Heart right ventricle (tissue), 16 donors: ENCODE measurements around the gene HCRTR1. TPM values are rescaled to one million over a fixed set of nuclear protein-coding genes. Genes with fewer than 3 reads are reported as not detected.

ENCODE experiments used
- ATAC-seq, 8 donors: fragments of 200-7000 bp; cut with Tn5 transposase; one replicate each; pipeline ENCODE4 v1.9.1; 2020; ENCODE audit warnings: mild to moderate bottlenecking in 8 of 8, moderate library complexity in 8 of 8, moderate number of reproducible peaks in 1 of 8
- DNase-seq, 2 donors: peaks; one replicate each; pipeline ENCODE4 v3.0.0-alpha.2; 2020
- H3K27ac ChIP-seq, 10 donors: fragments of 200-600 bp; sonication (generic) in 2 of 10; one replicate each; pipeline versions ENCODE4 v1.5.0 to v1.8.0; 2020 to 2022; ENCODE audit warnings: mild to moderate bottlenecking in 3 of 10
- H3K27me3 ChIP-seq, 7 donors: fragments of 200-600 bp; one replicate each; pipeline ENCODE4 v1.8.0; 2021 to 2022; ENCODE audit warnings: mild to moderate bottlenecking in 2 of 7
- H3K36me3 ChIP-seq, 9 donors: fragments of 200-600 bp; sonication (generic) in 1 of 9; one replicate each; pipeline versions ENCODE4 v1.5.0 to v1.8.0; 2020 to 2022; ENCODE audit warnings: mild to moderate bottlenecking in 2 of 9
- H3K4me1 ChIP-seq, 9 donors: fragments of 200-600 bp; sonication (generic) in 1 of 9; one replicate each; pipeline versions ENCODE4 v1.5.0 to v1.8.0; 2020 to 2022; ENCODE audit warnings: mild to moderate bottlenecking in 4 of 9
- H3K4me3 ChIP-seq, 10 donors: fragments of 200-600 bp; sonication (generic) in 2 of 10; one replicate each; pipeline versions ENCODE4 v1.5.0 to v1.8.0; 2020 to 2022; ENCODE audit warnings: mild to moderate bottlenecking in 7 of 10, moderate library complexity in 2 of 10
- H3K9me3 ChIP-seq, 11 donors: fragments of 200-600 bp in 10 of 11; sonication (generic) in 2 of 11; one replicate each; pipeline versions ENCODE4 v1.5.0 to v1.8.0; 2013 to 2022; ENCODE audit warnings: mild to moderate bottlenecking in 2 of 11, control low read depth in 1 of 11, moderate library complexity in 1 of 11
- CTCF ChIP-seq, 9 donors: fragments of 200-600 bp; sonication (generic) in 2 of 9; IDR thresholded peaks; one replicate each; pipeline versions ENCODE4 v1.5.0 to v1.8.0; 2021 to 2022; ENCODE audit warnings: antibody characterized with exemption in 9 of 9, mild to moderate bottlenecking in 5 of 9, moderate library complexity in 1 of 9
- WGBS, 2 donors: extraction: QIAGEN DNeasy Blood & Tissue Kit; methylation state at CpG; one replicate each; pipeline ENCODE4 v1.1.7; 2013; ENCODE audit warnings: inconsistent platforms in 1 of 2; 5-methylcytosine and 5-hydroxymethylcytosine counted together
- intact Hi-C, 10 donors: fragments of 100-400 bp; cut with DNase I; formaldehyde crosslinking; loops; one replicate each; pipeline versions ENCODE4 v1.11.1 to v1.14.2; 2022
- polyA plus RNA-seq, 2 donors: library from polyadenylated mRNA; stranded (reverse); fragments of 200-250 nt; gene quantifications; one replicate each; pipeline ENCODE4 v1.2.3, GENCODE V29; 2013
- total RNA-seq, 10 donors: library from RNA; stranded (reverse); fragmentation: NEBNext Ultra II Directional in 3 of 10; extraction: Animal tissue kit (Norgen Biotek cat#: 25700) in 3 of 10; gene quantifications; one replicate each; pipeline versions ENCODE4 v1.2.1 to v1.2.4, GENCODE V29; 2021 to 2023
- donor health status: Arrhythmogenic right ventricular cardiomyopathy.
- donor health status: ischemic (EF 13 %, LVEDD 7.1; RV severe dilation, severe dysfunction).
- donor health status: healthy with polysubstance abuse.
- donor health status: DM: no; HTN: yes; CAD: no.
- donor health status: DM: no; HTN: no; CAD: no.
- donor health status: ischemic (EF 25% LVEDD 6.9; RV normal size, moderate dysfunction).
- donor health status: ischemic (EF 25% LVEDD 5.7; RV mildly dilated, moderate dysfunction).
- donor health status: healthy.
- donor health status: DM: yes; HTN: yes; CAD: no.
- donor health status: Ischemic cardiomyopathy.
- donor health status: ischemic (EF 35%, LVEDD 5.7; RV mildly dilated, moderate dysfunction).
- donor health status: nonischemic (EF 11% LVEDD 7.7; RV severe dilation, severe dysfunction).
- donor health status: DM: yes; HTN: yes; CAD: no.
- donor health status: PGD.
- donor health status: ischemic (EF 29% LVEDD 5.4; RV normal size, mild dysfunction).
- donor health status: nonischemic (EF 23%, LVEDD 6.1; RV moderate dilation, normal function).

HCRTR1 gene
- total and polyA plus RNA-seq, 12 donors = 0.17 to 1.5 (median 0.37) TPM; not detected in 4

GRCh38 chr1:31577515-31578192 lies 39.8 kb upstream of the HCRTR1 start:
- Histone ChIP-seq H3K4me1 (peaks cover 40 to 76% (median 72%) of the 10 kb centered on the region in 9 donors), H3K27me3 (peaks cover 0 to 14% (median 0%) of the 10 kb centered on the region in 7 donors), H3K9me3 (no peaks in the 10 kb centered on the region), H3K4me3 (peak overlapping the region; percentile 70 to 98 (median 91)), H3K27ac (peak overlapping the region; percentile 89 to 99 (median 97)), H3K36me3 (peaks cover 0 to 13% (median 0%) of the 10 kb centered on the region in 9 donors)
- TF ChIP-seq CTCF (IDR thresholded peaks at IDR 0.05) = no peak
- ATAC-seq = peak in 1 of 8 donors; percentile 18
- no peak for DNase-seq
- 34 to 37% methylated on average over 6 of the region's 6 CpGs for WGBS, 2 donors
- intact Hi-C loops = loop anchor here in 1 of 10 donors (10.0 kb wide), 1 partner anchor 217 kb away; no protein-coding TSS in a partner anchor

GRCh38 chr1:31579374-31579773 lies 38.1 kb upstream of the HCRTR1 start:
- no peak for TF ChIP-seq CTCF (IDR thresholded peaks at IDR 0.05)
- H3K36me3 ChIP-seq = peaks cover 0 to 28% (median 5%) of the 10 kb centered on the region in 9 donors
- 29 to 55% methylated on average over 5 of the region's 5 CpGs for WGBS, 2 donors
- DNase-seq (peak in 1 of 2 donors; percentile 73), ATAC-seq (peak in 7 of 8 donors; percentile 8 to 38 (median 16))
- H3K4me1 ChIP-seq = peaks cover 39 to 76% (median 73%) of the 10 kb centered on the region in 9 donors
- H3K4me3 ChIP-seq = peak overlapping the region; percentile 26 to 63 (median 48)
- intact Hi-C loops = loop anchor here in 1 of 10 donors (10.0 kb wide), 1 partner anchor 215 kb away; no protein-coding TSS in a partner anchor
- H3K9me3 ChIP-seq = no peaks in the 10 kb centered on the region
- H3K27me3 ChIP-seq = peaks cover 0 to 14% (median 0%) of the 10 kb centered on the region in 7 donors
- peak overlapping the region; percentile 71 to 96 (median 94) for H3K27ac ChIP-seq

- intact Hi-C loops = no loop called here
- Histone ChIP-seq H3K36me3 (peaks cover 6 to 39% (median 14%) of the 10 kb centered on the region in 9 donors), H3K4me1 (peaks cover 36 to 76% (median 73%) of the 10 kb centered on the region in 9 donors), H3K27me3 (peaks cover 0 to 14% (median 0%) of the 10 kb centered on the region in 7 donors), H3K9me3 (no peaks in the 10 kb centered on the region), H3K4me3 (peak overlapping the region in 9 of 10 donors; percentile 17 to 55 (median 48)), H3K27ac (peak overlapping the region; percentile 71 to 96 (median 94))
- WGBS, 2 donors = 40 to 52% methylated on average over 5 of the region's 5 CpGs
- TF ChIP-seq CTCF (IDR thresholded peaks at IDR 0.05) = no peak
- no peak for ATAC-seq
- no peak for DNase-seq
These were observed 37.0 kb upstream of the HCRTR1 start for GRCh38 chr1:31580513-31580870.

- DNase-seq (no peak), ATAC-seq (no peak)
- 57 to 68% methylated on average over 15 of the region's 15 CpGs for WGBS, 2 donors
- Histone ChIP-seq H3K27me3 (peaks cover 0 to 14% (median 0%) of the 10 kb centered on the region in 7 donors), H3K4me3 (peak overlapping the region in 8 of 10 donors; percentile 17 to 55 (median 48)), H3K9me3 (no peaks in the 10 kb centered on the region), H3K27ac (peak overlapping the region; percentile 71 to 96 (median 94)), H3K36me3 (peaks cover 6 to 44% (median 19%) of the 10 kb centered on the region in 9 donors), H3K4me1 (peaks cover 31 to 76% (median 73%) of the 10 kb centered on the region in 9 donors)
- no peak for TF ChIP-seq CTCF (IDR thresholded peaks at IDR 0.05)
- intact Hi-C loops = no loop called here
These were observed 36.4 kb upstream of the HCRTR1 start for GRCh38 chr1:31580891-31581603.
